HG03025 (cell line): Measurements from ENCODE around the gene OR56A3.
"Not testable (repeated sequence)": the region's sequence is repeated elsewhere in the genome, so short reads cannot be mapped to it uniquely, and the experiment has no call there.

Experiments
- ATAC-seq: cut with Tn5 transposase; IDR thresholded peaks from one replicate; pipeline ENCODE4 v1.9.1; 2021; ENCODE audit warnings: mild to moderate bottlenecking, moderate library complexity; ENCODE audit not compliant: unreplicated experiment, low FRiP score

The OR56A3 gene, protein sequence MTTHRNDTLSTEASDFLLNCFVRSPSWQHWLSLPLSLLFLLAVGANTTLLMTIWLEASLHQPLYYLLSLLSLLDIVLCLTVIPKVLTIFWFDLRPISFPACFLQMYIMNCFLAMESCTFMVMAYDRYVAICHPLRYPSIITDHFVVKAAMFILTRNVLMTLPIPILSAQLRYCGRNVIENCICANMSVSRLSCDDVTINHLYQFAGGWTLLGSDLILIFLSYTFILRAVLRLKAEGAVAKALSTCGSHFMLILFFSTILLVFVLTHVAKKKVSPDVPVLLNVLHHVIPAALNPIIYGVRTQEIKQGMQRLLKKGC

DNA sequence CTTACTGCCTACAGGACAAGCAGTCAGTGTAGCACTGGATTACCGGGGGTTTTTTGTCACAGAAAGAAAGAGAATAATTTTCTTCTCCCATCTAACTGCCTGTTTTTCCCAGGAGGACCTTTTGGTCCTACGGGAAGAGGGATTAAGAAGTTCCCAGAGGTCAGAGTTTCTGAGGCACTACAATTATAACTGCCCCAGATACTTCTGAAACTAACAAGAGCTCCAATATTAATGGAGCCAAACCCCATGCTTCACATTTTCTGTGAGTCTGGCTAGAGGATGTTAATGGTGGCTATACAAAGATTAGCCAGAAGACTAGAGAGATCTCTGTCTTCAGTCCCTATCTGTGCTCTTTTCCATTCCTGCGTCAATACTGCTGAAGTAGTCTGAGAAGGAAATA, at the start of gene OR56A3:
Gene OR56A3 (plus strand): TSS at position 301 of the 400 bp plus-strand sequence. CDS start 5,096 bp downstream, outside the sequence.
- ATAC-seq = no peak

DNA sequence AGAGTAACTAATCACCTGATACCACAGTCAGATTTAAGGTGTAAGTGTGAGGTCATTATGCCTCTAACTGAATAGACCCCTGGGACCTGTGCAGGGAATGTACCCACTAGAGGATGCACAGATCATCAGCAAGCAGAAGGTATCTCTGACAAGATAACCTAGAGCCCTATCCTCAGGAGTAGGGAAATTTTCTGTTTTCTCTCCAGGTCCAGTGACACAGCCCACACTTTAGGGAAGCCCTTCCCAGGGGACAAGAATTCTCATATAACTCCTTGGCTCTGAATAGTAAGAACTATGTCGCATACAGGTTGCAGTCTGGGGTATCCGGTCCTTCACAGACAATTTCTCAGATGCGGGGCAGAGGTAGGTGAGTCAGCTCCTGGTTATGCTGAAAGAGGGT, 49.1 kb upstream of the OR56A3 start, which contains the start of gene OR52E5:
Gene OR52E5 (plus strand): TSS at position 301 of the 400 bp plus-strand sequence. CDS start 7,569 bp downstream, outside the sequence.
- no peak for ATAC-seq

DNA sequence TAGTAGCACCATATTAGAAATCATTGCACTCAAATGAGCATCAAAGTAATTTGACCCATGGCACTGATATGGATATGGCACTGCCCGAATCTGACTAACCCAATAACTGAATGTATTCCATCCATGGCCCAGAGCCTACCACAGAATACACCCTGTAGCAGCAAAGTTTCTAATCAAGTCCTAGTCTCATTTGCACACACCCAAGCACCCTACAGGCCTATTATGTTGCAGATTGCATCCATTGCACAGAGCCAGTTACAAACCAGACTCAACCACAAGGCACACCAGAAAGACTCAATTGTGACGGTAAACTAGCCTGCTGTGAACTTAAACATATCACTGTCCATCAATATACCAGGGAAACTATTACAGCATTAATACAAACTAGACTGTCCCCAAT, 42.5 kb upstream of the OR56A3 start:
- no peak for ATAC-seq

GRCh38 chr11:5910540-5910939, 31.5 kb upstream of the OR56A3 start:
- no peak for ATAC-seq

GRCh38 chr11:5922749-5923426, 19.2 kb upstream of the OR56A3 start:
- no peak for ATAC-seq

DNA sequence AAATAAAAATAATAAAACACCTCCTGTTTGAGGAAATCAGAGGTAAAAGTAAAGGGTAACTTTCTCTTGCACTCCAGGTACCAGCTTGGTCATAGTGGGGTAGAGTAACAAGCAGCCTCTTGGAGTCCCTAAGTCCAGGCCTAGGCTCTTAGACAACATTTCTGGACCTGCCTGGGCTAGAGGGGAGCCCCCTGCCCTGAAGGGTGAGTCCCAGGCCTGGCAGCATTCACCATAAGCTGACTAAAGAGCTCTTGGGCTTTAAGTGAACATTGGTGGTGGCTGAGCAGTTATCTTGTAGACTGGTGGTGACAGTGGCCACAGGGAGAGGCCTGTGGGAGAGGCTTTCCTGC, 18.6 kb upstream of the OR56A3 start:
- no peak for ATAC-seq

DNA sequence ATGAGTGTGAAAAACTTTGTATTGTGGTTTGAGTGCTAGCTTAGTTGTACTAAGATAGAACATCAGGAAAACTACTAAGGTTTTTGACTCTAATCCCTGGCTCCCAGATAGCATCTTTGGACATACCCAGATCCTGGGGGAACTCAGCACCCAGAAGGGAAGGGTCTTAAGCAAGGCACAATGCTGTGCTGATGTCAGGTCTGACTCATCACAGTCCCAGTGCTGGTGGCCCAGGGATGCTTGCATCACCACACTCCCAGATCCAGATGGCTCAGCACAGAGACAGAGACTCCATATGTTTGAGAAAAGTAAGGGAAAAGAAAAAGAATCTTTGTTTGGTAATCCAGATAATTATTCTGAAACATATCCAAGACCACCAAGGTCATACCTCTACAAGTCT, 18.3 kb upstream of the OR56A3 start:
- no peak for ATAC-seq

DNA sequence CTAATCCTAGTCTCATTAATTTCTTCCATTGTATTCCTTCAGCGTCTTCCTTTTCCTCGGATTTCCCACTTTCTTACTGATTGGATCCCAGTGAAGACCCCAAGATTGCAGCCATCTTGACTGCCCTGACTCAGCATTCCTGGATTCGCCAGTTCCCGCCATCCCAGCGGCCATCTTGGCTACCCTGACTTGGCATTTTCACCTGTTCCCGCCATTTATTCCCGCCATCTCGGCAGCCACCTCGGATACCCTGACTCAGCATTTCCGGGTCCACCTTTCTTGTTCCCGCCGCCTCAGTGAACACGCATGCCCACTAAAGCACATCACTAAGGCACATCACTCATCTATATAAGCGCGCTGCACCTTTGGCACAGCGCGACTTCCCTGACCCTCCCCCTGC, 13.8 kb upstream of the OR56A3 start:
- ATAC-seq = no peak

DNA sequence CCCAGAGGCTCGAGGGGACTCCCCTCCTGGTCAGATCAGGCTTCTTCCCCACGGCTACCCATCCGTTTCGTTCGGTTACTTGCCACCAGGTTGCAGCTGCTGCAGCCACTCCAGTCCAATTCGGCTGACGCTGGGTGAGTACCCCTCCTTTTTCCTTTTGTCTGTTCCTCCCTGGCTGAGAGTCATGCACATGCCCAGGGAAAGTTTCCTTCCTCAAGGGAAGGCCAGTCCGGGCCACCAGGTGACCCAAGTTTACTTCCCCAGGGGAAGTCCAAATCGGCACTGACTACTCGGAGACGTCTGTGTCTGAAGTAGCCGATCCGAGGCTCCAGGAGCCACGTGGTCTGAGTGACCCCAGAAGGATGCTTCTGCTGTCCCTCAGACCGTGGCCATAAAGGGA, 13.2 kb upstream of the OR56A3 start:
- no peak for ATAC-seq

DNA sequence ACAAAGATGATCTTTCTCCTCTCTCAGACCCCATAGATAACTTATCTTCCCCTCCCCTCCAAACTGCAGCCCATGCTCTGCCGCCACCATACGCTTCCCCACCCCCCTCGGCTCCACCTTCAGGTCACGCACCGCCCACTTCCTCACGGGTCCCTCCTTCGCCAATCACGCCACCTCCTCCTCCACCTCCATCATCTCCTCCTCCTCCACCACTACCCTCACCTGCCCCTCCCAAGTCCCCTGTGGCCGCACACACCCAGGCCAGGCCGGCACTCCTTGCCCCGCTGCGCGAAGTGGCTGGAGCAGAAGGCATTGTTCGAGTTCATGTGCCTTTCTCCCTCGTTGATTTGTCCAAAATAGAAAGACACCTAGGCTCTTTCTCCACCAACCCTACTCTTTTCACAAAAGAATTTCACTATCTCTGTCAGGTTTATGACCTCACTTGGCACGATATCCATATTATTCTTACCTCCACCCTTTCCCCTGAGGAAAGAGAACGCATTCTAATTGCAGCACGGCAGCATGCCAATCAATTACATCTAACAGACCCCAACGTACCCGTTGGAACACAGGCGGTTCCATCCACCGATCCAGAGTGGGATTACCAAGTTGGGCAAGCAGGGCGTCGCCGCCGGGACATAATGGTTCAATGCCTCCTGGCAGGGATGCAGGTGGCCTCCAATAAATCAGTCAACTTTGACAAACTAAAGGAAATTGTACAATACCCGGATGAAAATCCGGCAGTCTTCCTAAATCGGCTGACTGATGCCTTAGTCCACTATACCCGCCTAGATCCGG, 12.3 kb upstream of the OR56A3 start:
- ATAC-seq = no peak

DNA sequence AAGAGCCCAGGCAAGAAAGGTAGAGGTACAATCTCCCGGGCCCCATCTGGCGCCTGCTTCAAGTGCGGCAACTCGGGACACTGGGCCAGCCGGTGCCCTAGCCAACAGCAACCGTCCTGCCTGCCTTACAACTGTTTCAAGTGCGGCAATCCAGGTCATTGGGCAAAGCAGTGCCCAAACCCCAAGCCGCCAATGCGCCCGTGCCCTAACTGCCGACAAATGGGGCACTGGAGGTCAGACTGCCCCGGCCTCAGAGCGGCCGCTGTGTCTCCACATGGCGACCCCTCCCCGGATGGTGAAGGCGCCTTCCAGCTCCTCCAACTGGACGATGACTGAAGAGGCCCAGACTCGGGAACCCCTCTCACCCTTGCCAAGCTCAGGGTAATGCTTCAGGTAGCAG, 11.4 kb upstream of the OR56A3 start:
- no peak for ATAC-seq

DNA sequence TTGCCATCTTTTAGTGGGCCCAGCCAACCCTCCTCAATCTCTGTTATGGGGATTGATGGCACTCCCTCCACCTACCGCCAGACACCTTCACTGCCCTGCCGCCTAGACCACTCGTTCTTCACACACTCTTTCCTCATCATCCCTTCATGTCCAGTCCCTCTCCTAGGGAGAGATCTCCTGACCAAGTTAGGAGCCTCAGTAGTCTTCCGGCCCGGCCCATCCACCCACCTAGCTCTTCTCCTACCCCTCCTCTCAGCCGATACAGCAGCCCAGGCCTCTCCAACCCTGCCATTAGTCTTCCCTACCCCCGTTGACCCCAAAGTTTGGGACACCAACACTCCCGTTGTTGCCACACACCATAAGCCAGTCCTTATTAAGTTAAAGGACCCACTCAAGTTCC, 11.0 kb upstream of the OR56A3 start:
- no peak for ATAC-seq

DNA sequence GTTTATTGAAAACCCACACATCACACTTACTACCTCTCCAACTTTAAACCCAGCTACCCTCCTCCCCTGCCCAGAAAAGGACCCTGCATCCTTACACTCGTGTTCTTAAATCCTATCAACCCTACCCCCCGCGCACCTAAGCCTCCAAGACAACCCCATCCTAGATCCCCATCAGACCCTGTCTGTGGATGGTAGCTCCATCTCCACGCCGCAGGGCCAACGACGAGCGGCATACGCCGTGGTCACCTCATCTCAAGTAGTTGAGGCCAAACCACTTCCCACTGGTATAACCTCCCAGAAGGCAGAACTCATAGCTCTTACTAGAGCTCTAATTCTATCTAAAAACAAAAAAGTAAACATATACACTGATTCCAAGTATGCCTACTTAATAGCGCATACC, 9.4 kb upstream of the OR56A3 start:
- ATAC-seq = no peak

DNA sequence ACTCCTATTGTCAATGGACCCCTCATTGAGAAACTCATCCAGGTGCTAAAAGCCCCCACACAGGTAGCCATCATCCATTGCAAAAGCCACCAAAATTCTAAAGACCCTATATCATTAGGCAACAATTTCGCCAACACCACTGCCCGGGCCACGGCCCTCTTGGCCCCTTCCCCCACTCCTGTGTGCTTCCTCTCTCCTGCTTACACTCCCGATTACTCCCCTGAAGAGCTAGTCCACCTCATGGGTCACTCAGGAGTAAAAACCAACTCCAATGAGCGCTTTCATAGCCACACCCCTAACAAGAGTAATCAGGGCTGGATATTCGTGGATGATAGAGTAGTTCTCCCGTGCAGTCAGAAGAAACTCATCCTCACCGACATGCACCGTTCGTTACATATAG, 8.9 kb upstream of the OR56A3 start:
- no peak for ATAC-seq

DNA sequence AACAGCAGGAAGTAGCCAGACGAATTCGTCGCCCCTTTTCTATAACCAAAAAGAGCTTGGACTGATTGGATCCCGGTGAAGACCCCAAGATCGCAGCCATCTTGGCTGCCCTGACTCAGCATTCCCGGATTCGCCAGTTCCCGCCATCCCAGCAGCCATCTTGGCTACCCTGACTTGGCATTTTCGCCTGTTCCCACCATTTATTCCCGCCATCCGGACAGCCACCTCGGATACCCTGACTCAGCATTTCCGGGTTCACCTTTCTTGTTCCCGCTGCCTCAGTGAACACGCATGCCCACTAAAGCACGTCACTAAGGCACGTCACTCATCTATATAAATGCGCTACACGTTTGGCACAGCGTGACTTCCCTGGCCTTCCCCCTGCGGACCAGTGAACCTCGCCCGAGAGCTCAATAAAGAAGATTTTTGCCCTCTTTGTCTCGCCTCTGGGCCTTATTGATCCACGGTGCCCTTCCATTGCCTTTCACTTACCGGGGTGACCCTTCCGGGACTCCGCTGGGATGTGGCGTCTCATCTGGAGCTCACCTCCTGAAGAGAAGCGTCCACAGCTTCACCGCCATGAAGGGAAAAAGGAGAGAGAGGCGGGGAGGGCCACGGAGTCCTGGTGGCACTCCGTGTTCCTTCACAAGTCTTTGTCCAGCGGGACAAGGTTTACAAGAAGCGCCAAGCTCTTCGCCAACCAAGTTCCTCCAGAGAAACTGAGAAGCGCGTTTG, 4.0 kb upstream of the OR56A3 start:
- no peak for ATAC-seq

GRCh38 chr11:5938603-5938965, 3.5 kb upstream of the OR56A3 start:
- ATAC-seq = no peak

DNA sequence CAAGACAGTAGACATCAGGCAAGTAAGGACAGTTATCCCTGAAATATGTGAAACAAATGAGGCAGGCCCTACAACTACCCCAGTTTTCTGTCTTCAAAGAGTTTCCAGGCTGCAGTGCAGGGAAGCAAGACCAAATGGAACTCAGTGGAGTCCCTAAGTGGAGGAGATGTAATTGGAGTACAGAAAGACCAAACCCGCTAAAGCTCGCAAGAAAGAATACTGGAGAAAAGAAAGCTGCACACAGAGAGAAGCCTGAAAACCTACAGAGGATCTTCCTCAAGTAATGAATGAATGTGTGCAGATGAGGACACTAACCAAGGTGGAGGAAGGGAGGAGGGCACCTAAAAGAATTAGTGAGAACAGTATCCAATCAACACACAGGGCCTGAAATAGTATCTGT, 1.3 kb upstream of the OR56A3 start:
- no peak for ATAC-seq

GRCh38 chr11:5955586-5955985, 13.5 kb downstream of the OR56A3 start:
- ATAC-seq = no peak

DNA sequence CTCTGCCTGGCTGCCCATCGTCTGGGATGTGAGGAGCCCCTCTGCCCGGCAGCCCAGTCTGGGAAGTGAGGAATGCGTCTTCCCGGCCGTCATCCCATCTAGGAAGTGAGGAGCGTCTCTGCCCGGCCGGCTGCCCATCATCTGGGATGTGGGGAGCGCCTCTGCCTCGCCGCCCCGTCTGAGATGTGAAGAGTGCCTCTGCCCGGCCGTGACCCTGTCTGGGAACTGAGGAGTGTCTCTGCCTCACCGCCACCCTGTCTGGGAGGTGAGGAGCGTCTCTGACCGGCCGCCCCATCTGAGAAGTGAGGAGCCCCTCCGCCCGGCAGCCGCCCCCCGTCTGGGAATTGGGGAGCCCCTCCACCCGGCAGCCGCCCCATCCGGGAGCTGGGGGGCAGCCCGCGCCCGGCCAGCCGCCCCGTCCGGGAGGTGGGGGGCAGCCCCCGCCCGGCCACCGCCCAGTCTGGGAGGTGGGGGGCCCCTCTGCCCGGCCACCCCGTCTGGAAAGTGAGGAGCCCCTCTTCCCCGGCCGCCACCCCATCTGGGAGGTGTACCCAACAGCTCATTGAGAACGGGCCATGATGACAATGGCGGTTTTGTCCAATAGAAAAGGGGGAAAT, 18.8 kb downstream of the OR56A3 start:
- not testable (repeated sequence) for ATAC-seq

GRCh38 chr11:5966958-5967357, 24.9 kb downstream of the OR56A3 start:
- ATAC-seq = no peak
